GM12874 (cell line): ENCODE data around the gene LRCH4.

Experiments used
- CTCF ChIP-seq: IDR thresholded peaks from 2 replicates; pipeline ENCODE4 v1.5.1; 2011; ENCODE audit warnings: low read depth, mild to moderate bottlenecking, control low read depth, low read length, moderate library complexity; ENCODE audit not compliant: insufficient read depth

Gene LRCH4

GRCh38 chr7:100561491-100562194, 24.3 kb downstream of the LRCH4 start:
- no peak for TF ChIP-seq CTCF

- no peak for TF ChIP-seq CTCF
Measured at GRCh38 chr7:100559127-100559526, 26.8 kb downstream of the LRCH4 start.

DNA sequence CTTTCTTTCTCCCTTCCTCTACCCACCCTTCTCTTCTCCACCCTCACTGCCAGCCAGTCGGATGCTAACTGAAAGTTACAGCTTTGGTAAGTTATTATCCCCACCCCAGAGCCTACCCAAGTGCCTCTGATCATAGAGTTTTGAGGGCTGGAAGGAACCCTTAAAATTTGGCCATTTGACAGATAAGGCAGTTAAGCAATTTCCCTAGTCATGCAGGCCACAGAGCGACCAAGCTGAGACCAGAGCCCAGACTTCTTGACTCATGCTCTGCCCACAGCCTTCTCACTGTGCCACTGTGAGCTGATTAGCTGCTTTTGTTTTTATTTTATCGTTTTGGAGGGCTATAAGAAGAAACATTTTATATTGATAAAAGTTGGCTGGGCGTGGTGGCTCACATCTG, 29.4 kb downstream of the LRCH4 start:
- no peak for TF ChIP-seq CTCF

DNA sequence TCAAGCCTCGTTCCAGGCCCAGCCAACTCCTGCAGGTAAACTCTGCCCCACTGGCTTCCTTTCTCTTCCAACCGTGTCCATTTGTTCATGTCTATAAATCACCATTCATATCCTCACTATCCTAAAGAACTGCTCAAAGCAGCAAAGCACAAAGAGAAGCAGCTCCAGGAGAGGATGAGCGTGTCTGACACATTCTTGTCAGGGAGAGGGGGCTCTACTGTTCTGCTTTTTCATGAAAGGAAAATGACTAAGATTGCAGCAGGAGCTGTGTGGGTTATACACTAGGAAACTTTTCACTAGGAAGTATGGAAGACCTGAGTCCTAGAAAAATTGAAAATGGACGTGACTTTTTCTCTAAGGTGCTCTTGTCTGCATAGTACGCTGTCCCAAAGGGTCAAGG, 30.2 kb downstream of the LRCH4 start:
- no peak for TF ChIP-seq CTCF

DNA sequence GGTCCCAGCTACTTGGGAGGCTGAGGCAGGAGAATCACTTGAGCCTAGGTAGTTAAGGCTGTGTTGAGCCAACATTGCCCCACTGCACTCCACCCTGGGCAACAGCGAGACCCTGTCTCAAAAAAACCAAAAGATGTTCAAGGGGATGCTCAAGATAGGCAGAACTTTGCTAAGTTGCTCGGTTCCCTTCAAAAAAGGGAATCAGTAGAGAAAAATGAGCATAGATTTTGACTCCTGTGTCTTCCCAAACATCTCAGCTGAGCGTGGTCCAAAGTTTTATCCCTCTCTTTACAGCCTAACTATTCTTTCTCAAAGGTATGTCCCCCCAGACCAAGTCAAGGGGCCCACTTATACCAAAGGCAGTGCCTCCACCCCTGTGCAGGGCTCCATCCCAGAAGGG, 32.9 kb downstream of the LRCH4 start:
- TF ChIP-seq CTCF = no peak

GRCh38 chr7:100552532-100552931, 33.4 kb downstream of the LRCH4 start:
- TF ChIP-seq CTCF = no peak

DNA sequence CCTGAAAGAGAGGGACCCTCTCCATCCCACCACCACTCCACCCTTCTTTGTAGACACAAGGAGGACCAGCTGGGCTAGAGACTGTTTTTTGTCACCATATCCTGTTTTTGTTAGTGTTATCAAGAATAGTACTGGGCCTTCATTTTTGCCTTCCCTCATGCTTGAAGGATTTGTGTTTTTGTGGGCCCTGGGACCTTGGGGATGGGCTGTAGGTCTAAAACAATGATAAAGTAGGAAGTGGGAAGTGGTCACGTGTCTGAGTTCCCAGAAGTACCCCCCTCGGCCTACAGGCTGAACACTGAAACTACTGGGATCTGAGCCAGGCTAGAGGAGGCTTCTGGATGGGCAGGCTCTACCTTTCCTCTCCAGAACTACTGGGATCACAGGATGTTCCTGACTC, 38.1 kb downstream of the LRCH4 start:
- TF ChIP-seq CTCF = no peak
